H1 (cell line): ENCODE results near the gene HACD2. TPM values are rescaled to one million over a fixed set of nuclear protein-coding genes. Genes with fewer than 3 reads are reported as not detected.

Source experiments
- TAF1 ChIP-seq: IDR thresholded peaks from 2 replicates; pipeline ENCODE4 v1.6.1; 2011; ENCODE audit warnings: mild to moderate bottlenecking, low read depth, low read length
- polyA plus RNA-seq, 7 experiments: library from polyadenylated mRNA; depleted of rRNA in 3 of 7; stranded (reverse) in 5 of 7; unstranded in 2 of 7; fragments of >200 nt in 5 of 7; fragments of 200-250 nt in 2 of 7; gene quantifications; 1 replicate in 5 of 7; 2 replicates in 1 of 7; 4 replicates in 1 of 7; pipeline versions ENCODE4 v1.2.1 to v1.2.3, GENCODE V29; 2011 to 2013; ENCODE audit warnings: missing spikeins in 2 of 7, mixed read lengths in 2 of 7
- total RNA-seq: library from RNA; stranded (reverse); fragmentation: NEBNext Ultra II Directional; extraction: Animal tissue kit (Norgen Biotek cat#: 25700); gene quantifications from 2 replicates; pipeline ENCODE4 v1.2.1, GENCODE V29; 2021
- TF ChIP-seq, protein P1 (sequence below), 3 experiments: IDR thresholded peaks; 1 replicate in 2 of 3; 2 replicates in 1 of 3; pipeline versions ENCODE4 v1.5.1 to v1.6.1; 2011; ENCODE audit warnings: low read length in 3 of 3, mild to moderate bottlenecking in 3 of 3, inconsistent platforms in 2 of 3, low read depth in 1 of 3, moderate library complexity in 1 of 3; ENCODE audit not compliant: insufficient read depth in 1 of 3; ENCODE audit errors: control extremely low read depth in 1 of 3

Gene HACD2
- total and polyA plus RNA-seq, 2 of the 8 experiments (the other 6 are each of a cell fraction or from before 2014, with no cell fraction given): 24.9 to 31.2 TPM

DNA sequence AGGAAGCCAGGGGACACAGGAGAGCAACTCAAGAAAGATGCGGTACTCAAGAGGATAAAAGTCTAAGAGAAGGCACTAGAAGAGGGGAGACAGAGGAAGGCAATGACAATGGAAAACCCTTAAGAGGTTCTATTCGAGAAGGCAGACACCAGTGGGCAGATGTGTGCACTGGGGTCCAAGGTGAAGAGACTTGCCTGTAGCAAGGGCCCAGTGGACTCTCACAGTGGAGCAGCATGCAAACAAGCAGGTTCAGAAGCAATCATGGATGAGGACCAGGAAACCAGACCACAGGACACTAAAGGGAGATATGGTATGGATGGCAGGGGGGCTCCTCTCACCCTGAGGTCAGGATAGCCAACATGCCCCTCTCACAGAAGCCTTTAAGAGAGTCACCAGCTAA lies 138.6 kb downstream of the HACD2 start (continued):
- TF ChIP-seq, protein P1, sequence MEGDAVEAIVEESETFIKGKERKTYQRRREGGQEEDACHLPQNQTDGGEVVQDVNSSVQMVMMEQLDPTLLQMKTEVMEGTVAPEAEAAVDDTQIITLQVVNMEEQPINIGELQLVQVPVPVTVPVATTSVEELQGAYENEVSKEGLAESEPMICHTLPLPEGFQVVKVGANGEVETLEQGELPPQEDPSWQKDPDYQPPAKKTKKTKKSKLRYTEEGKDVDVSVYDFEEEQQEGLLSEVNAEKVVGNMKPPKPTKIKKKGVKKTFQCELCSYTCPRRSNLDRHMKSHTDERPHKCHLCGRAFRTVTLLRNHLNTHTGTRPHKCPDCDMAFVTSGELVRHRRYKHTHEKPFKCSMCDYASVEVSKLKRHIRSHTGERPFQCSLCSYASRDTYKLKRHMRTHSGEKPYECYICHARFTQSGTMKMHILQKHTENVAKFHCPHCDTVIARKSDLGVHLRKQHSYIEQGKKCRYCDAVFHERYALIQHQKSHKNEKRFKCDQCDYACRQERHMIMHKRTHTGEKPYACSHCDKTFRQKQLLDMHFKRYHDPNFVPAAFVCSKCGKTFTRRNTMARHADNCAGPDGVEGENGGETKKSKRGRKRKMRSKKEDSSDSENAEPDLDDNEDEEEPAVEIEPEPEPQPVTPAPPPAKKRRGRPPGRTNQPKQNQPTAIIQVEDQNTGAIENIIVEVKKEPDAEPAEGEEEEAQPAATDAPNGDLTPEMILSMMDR (IDR thresholded peaks at IDR 0.05; ENCODE audit: control extremely low read depth in 1 of 3, insufficient read depth in 1 of 3, low read depth in 1 of 3, low read length in 3 of 3): no peak
- TF ChIP-seq TAF1: no peak
- TF ChIP-seq, all 59 proteins: peak for 0
